ENCODE data around the gene JAM2.

GRCh38 chr21:25734904-25735645 lies 96.0 kb downstream of the JAM2 start, which contains the start of the genes ATP5PF and GABPA:
- TF ChIP-seq CTCF (IDR thresholded peaks at IDR 0.05) = peak in 2 of 4 experiments; percentile 9 to 32
- TF ChIP-seq POLR2A (IDR thresholded peaks at IDR 0.05) = peak in 1 of 2 donors; percentile 27
